Activated CD4-positive, alpha-beta T cell treated with anti-CD3 and anti-CD28 coated beads, Interleukin-2, amount 50 U/mL, for 48 hours (primary cell): ENCODE measurements around the gene IL36B.
"Not testable (repeated sequence)": the region's sequence is repeated elsewhere in the genome, so short reads cannot be mapped to it uniquely, and the experiment has no call there.

ENCODE experiments used
- DNase-seq, 2 experiments: peaks; one replicate each; pipeline ENCODE4 v3.0.0-alpha.2; 2020

IL36B gene

GRCh38 chr2:113052396-113052917 is at the start of gene IL36B:
IL36B (minus strand) TSS chr2:113052867.
- DNase-seq = no peak

DNA sequence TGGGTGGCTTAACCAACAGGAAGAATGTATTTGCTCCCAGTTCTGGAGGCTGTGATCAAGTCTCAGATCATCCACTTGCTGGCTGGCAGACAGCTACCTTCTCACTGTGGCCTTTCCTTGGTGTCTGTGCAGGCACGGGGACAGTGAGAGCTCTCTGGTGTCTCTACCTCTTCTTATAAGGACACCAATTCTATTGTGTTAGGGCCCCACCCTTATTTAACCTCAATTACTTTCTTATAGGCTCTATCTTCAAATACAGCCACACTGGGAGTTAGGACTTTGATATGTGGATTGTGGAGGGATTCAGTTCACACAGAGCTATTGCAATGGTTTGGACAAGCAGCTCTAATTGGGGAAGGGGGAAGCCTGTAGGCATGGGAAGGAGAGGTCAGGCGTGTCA is 49.5 kb upstream of the IL36B start:
- DNase-seq = no peak

GRCh38 chr2:113098532-113098931 is 45.9 kb upstream of the IL36B start:
- no peak for DNase-seq

- no peak for DNase-seq
Observed at GRCh38 chr2:113098041-113098440, 45.4 kb upstream of the IL36B start.

GRCh38 chr2:113096842-113097618 is 44.4 kb upstream of the IL36B start:
- DNase-seq = not testable (repeated sequence)

GRCh38 chr2:113096306-113096705 is 43.6 kb upstream of the IL36B start:
- DNase-seq = not testable (repeated sequence)

GRCh38 chr2:113093613-113093977 is 40.9 kb upstream of the IL36B start:
- DNase-seq = no peak

DNA sequence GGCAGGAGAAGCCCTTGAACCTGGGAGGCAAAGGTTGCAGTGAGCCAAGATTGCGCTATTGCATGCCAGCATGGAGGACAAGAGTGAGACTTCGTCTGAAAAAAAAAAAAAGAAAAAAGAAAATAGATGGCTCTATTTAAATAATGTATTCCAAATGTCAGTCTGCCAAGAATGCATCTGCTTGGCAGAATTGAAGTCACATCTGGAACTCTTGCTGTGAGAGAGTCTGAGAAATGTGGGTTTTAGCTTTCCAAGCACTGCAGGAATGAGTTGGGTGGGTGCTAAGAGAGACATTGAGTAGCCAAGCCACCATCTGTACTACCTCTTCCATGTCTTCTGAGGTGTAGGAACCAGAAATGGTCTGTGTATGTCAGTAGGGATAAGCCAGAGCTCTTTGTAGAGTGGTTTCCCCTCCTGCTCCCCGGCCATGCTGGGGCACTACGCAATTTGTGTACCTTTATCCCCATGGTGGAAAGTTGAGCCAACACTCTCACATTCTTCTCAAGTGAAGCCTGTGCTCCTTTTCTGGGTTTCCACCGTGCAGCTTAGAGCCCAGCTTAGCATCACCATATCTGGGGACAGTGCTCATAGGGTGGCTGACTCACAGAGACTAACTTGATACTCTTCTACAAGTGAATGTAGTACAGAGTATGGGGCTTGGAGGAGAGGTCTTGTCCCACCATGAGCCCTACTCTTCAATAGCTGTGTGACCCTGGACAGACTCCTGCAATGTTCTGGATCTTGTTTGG is 40.4 kb upstream of the IL36B start:
- DNase-seq = no peak

GRCh38 chr2:113091231-113091896 is 38.7 kb upstream of the IL36B start:
- DNase-seq = no peak

DNA sequence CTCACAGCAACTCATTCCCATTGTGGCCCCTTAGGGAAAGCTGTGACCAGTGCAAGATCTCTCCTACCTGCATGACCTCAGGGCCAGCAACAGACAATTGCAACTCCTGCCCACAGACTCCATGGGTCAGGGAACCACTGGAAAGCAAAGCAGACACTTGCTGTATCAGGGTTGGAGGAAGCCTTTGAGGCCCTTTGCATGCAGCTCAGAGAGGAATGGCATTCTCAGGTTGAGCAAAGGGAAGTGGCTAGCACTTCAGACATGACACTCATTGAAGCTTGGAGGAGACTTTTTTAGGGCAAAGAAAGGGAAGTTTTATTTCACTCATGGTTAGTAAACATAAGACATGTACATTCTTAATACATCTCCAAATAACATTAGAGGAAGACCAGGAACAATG is 37.2 kb upstream of the IL36B start:
- no peak for DNase-seq

DNA sequence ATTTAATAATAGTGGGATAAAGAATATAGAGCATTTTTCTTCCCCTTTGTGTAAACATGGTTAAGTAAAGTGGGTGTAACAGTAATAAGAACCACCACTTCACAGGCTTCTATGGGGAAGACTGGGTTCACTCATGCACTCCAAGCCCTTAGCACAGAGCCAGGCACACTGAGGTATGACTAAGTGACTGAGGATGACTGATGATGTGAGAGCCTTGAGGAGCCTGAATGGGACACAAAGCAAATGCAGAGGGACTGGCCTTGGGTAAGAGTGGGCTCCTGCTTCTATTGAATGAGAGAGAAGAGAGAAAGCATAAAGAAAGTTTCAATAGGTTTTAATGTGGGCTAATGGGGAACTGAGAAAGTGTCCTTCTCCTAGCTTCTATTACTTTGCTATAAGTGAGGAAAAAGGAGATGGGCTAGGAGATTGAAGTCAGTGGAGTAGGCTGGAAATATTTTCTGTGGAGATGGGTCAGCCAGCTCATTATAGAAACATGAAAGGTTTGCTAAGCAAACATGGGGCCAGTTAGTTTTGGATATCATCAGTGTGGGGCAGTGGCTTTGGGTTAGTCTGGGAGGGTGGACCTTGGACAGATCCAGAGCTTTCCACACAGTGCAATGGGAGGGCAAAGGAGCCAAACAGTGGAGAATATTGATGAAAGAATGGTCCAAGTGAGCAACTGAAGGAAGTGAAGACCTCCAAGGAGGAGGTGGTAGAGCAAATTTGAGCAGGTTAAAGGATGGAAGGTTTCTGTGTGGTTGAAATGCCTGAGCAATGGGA is 35.7 kb upstream of the IL36B start:
- no peak for DNase-seq

GRCh38 chr2:113085542-113085941 is 32.9 kb upstream of the IL36B start:
- no peak for DNase-seq

- no peak for DNase-seq
Observed at GRCh38 chr2:113084249-113085000, 31.8 kb upstream of the IL36B start.

GRCh38 chr2:113083296-113083695 is 30.6 kb upstream of the IL36B start:
- peak; percentile 20 to 30 for DNase-seq

DNA sequence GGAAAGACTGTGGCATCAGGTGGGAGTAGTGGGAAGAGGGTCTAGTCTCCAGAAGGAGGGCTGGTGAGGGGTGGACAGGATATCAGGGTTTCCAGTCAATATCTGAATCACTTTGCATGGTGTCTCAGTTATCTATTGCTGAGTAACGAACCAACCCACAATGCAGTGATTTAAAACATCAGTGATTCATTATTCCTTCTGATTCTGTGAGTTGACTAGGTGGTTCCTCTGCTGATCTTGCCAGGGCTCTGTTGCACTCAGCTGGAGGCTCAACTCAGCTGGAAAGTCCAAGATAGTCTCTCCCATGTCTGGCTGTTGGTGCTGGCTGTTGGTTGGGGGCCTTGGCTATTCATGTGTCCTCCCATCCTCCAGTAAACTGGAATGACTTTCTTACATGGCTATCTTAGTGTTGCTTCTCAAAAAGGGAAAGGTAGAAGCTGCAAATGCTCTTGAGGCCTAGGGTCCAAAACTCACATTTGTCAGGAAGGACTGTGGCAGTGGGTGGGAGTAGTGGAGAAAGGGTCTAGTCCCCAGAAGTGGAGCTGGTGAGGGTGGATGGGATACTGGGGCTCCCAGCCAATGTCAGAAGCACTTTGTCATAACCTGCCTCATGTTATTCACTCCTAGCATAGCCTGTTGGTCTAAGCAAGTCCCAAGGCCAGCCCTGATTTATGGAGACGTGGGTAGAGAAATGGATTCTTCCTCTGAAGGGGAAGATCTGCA is 29.0 kb upstream of the IL36B start:
- no peak for DNase-seq

DNA sequence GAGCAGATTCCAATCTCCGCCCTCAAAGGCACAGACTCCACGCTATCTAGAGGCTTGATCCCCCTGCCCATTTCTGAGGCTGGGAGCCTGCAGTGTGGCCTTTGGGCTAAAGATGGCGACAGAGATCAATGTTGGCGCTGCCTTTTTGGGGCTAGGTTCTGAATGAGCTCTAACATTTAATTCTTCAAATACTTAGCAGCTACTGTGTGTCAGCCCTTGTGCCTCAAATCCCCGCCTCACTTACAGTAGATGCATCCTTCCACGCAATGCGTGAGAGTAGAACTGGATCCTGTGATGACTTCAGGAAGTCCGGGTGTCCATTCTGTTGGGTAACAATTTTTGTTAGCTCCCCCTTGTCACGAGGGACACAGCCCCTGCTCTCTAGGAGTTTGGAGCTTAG is 27.5 kb upstream of the IL36B start:
- peak; percentile 66 to 69 for DNase-seq

DNA sequence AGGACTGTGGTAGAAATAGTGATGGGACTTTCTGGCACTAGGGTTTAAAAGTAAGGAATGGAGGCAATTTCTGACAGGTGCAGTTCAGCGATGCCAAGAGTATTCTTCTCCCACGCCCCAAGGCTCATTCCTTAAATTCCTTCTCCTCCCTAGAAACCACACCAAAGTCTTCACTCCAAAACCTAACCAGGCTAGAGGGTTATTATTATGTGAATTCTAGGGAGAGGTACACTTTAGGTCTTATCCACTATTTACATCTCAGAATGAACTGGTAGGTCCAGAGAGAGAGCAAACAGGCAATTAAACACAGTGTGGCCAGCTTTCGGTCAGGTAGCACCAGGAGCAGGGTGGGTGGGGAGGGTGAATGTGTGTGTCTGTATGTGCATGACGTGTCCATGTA is 26.5 kb upstream of the IL36B start:
- no peak for DNase-seq

DNA sequence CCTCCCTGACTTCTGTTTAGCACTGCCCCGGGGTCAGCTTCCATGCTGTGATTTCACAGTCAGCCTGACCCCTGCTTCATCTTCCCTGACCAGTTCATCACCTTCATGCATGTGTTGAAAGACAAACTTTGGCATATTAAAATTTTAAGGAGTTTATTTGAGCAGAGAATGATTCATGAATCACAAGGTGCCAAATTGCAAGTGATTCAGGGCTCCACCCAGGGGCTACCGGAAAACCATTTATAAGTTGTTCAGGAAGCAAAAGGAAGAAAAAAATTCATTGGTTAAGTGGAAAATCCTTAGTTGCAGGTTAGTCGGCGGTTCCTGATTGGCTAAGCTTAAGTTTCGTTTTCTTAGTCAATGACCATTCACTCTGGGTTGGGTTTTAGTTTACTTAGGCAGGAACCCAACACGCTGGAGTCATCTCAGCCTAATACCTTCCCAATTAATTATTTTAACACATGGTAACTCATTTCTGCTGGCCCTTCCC is 25.7 kb upstream of the IL36B start:
- no peak for DNase-seq

GRCh38 chr2:113077921-113078320 is 25.3 kb upstream of the IL36B start:
- DNase-seq = no peak

DNA sequence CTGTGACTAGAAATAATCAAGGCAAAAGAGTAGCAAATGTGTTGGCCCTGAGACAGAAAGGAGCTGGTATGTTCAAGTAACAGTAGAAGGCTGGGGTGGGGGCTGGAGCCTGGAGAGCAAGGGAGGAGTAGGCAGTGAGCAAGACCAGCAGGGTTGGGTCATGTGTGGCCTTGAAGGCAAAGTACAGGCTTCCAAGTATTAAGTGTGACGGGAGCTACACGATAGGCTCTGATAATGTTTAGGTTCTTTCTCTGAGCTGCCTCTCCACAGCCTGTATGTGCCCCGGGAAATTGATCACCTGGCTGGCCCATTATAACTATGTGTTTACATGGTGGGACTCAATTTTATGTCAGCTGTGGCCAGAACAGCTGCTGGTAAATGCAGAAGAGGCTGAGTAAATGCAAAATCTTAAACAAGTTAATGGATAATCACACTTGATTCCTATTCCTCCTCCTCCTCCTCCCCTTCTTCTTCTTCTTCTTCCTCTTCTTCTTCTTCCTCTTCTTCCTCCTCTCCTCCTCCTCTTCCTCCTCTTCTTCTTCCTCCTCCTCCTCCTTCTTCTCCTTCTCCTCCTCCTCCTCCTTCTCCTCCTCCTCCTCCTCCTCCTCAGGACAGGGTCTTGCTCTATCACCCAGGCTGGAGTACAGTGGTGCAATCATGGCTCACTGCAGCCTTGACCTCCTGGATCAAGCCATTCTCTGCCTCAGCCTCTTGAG is 24.4 kb upstream of the IL36B start:
- DNase-seq = no peak
